Sigmoid colon (tissue), 4 donors: Measurements from ENCODE around the gene CRABP2.

Source experiments
- CTCF ChIP-seq, 4 experiments: fragments of 450-650 bp in 3 of 4; fragments of 200-600 bp in 1 of 4; IDR thresholded peaks; one replicate each; pipeline ENCODE4 v1.5.1; 2016 to 2019; ENCODE audit warnings: antibody characterized with exemption in 4 of 4, mild to moderate bottlenecking in 3 of 4, moderate library complexity in 2 of 4
- EP300 ChIP-seq, 4 donors: sonication (generic); formaldehyde crosslinking; IDR thresholded peaks; one replicate each; pipeline ENCODE4 v1.6.1; 2017; ENCODE audit warnings: antibody characterized with exemption in 4 of 4
- POLR2A ChIP-seq, 2 donors: fragments of 450-650 bp; IDR thresholded peaks; one replicate each; pipeline ENCODE4 v1.6.1; 2016; ENCODE audit warnings: antibody characterized with exemption in 2 of 2, mild to moderate bottlenecking in 2 of 2, moderate library complexity in 2 of 2
- POLR2AphosphoS5 ChIP-seq, 4 donors: sonication (generic); formaldehyde crosslinking; IDR thresholded peaks; one replicate each; pipeline ENCODE4 v1.6.1; 2017; ENCODE audit warnings: antibody characterized with exemption in 4 of 4

- no peak for TF ChIP-seq CTCF (IDR thresholded peaks at IDR 0.05)
- TF ChIP-seq POLR2A (IDR thresholded peaks at IDR 0.05) = no peak
- no peak for TF ChIP-seq POLR2AphosphoS5 (IDR thresholded peaks at IDR 0.05)
- TF ChIP-seq EP300 (IDR thresholded peaks at IDR 0.05) = no peak
Measured at GRCh38 chr1:156721131-156721530, 15.7 kb upstream of the CRABP2 start.
